Erythroblast (primary cell): ENCODE data around the gene OR4K2.

Experiments
- GATA1 ChIP-seq: IDR thresholded peaks from 2 replicates; pipeline ENCODE4 v1.6.1; 2011; ENCODE audit warnings: low read depth, mild to moderate bottlenecking, control low read depth, low read length, moderate library complexity
- POLR2A ChIP-seq: IDR thresholded peaks from 2 replicates; pipeline ENCODE4 v1.6.1; 2011; ENCODE audit warnings: mild to moderate bottlenecking, low read length

- no peak for TF ChIP-seq POLR2A
- no peak for TF ChIP-seq GATA1
Measured at GRCh38 chr14:19878029-19878642, 3.2 kb downstream of the OR4K2 start.
